T47D (cell line): ENCODE results near the gene FUNDC2.

Source experiments
- DNase-seq, 2 experiments: peaks; one replicate each; pipeline versions ENCODE4 v3.0.0 to v3.0.0-alpha.2; 2011 to 2012; ENCODE audit warnings: low read depth in 1 of 2, low spot score in 1 of 2
- JUND ChIP-seq: IDR thresholded peaks from 2 replicates; pipeline ENCODE4 v1.6.1; 2012; ENCODE audit warnings: low read depth
- in situ Hi-C: cut with HindIII; loops from 2 replicates; pipeline ENCODE4 v1.10.0; 2016; ENCODE audit warnings: low sequenced_read_pairs, low pct_unique_long_range_greater_than_20kb

FUNDC2 gene

DNA sequence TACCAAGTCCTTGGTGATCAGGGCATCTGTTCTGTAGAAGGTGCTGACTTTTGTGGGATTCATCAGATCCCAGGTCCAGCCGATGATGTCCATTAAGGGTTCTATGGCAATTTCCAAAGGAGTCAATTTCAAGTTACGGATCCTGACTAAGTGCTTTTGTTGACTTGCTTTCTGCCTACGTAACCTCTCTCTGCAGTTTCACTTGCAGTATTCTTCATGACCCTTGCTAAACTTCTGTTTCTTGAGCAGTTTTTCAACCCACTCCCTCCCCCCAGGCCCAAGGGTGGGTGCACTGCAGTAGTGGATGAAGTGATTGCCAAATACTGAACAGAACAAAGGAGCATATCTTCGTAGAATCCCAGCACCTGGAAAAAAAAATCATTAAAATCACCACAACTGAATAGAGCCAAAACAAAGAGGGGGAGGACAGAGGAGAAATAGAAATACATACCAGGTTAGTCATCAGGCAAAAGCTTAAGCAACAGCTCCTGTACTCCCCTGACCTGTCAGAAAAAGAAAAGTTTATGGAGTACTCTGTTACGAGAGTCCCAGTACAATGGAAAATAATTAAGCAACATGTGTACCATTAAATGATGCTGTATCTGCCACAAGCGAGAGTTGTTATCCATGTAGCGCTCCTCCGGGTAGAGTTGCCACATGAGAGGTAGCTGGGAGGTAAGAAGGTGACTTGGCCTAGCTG is 38.5 kb downstream of the FUNDC2 start:
- in situ Hi-C loops, result no loop called here
- TF ChIP-seq JUND, result no peak
- no peak for DNase-seq

DNA sequence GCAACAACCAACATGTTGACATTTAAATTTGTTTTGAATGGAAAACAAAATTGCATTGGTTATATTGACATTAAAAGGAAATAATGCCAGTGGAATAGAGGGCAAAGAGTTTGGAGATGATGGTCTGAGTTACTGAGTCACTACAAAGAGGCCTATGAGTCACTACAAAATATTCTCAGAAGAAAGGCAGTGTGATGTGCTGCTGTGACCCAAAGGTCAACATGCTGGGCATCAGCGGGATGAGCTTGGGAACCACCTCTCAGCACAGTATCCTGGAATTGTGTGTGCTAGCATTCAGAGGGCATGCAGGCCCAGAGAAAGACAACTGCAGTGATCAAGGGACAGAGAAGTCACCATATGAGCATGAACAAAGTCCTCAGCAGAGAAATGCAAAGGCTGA is 41.5 kb downstream of the FUNDC2 start:
- in situ Hi-C loops, result no loop called here
- no peak for TF ChIP-seq JUND
- DNase-seq, result no peak

DNA sequence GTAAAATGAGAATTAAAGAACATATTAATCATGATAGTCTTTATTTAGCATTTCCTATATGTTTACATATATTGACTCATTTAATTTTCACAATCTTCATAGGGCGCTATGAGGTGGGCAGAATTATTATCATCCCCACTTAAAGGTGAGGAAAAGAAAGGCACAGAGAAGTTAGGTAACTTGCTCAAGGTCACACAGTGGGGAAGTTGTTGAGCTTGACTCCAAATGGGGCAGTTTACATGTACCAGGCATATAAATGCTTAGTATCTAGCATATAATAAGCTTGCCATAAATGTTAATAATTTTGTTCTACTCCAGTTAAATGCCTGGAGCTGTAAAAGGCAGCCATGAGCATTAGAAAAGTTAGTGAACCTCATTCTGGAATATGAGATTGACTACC is 42.8 kb downstream of the FUNDC2 start:
- no peak for TF ChIP-seq JUND
- DNase-seq, result no peak
- in situ Hi-C loops, result no loop called here

DNA sequence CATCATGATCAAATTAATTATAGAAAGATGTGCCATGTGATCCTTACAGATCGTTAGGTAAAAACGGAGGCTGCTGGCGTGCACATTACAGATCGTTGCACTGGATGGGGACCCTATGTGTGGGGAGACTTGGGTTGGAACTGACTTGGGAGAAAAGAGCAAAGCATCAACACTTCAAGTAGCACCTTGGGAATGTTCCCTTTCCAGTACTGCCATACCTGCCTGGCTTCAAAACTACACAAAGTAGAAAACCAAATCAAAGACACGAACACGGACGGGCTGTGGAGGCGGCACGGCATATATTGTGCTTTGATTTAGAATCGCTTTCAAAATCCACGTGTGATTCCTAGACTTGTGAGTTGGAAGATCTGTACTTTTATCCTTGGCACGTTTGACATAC is 43.4 kb downstream of the FUNDC2 start:
- in situ Hi-C loops, result no loop called here
- DNase-seq, result no peak
- TF ChIP-seq JUND, result no peak

DNA sequence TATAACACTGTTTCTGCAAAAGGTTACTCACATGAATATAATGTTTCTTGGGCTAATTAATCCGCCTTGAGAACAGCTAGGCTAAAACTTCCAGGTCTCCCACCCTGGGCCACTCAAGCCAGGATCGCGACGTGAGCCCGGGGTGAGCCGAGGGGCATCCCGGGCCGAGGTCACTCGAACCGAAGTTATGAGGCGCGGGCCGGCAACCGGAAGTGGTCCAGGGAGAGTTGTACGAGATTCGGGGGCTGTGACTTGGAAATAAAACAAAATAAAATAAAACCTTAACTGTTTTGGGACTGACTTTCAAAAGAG is 44.0 kb downstream of the FUNDC2 start:
- DNase-seq, result no peak
- in situ Hi-C loops, result no loop called here
- TF ChIP-seq JUND, result no peak

DNA sequence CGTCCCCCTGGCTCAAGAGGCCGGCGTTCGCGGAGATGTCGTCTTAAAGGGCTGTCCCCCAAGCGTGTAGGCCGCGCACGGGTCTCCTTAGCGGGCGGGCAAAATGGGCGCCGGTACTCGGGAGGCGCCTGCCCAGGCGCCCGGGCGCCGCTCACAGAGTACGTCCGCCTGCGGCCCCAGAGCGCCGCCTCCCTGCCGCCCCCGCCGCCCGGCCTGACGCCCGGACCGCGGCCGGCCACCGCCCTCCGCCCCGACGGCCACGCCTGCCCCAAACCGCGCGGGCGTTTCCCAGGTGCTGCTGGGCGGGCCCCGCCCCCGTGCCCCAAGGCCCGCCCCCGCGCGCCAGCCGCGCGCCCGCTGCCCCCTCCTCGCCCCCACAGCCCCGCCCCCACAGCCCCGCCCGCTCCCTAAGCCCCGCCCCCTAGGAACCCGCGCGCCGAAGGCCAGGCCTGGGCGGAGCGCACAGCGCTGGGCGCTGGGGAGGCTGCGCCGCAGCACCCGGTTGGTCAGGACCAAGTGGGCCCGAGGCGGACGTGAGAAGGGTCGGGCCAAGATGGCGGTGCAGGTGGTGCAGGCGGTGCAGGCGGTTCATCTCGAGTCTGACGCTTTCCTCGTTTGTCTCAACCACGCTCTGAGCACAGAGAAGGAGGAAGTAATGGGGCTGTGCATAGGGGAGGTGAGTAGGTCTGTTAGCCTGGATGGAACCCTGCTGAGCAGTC is 44.5 kb downstream of the FUNDC2 start, which contains the start of the genes BRCC3, CMC4 and MTCP1:
TSS of gene BRCC3 (plus strand) at position 534 of the 719 bp plus-strand sequence. CDS start at position 554, 20 bp downstream.
TSS of gene CMC4 (minus strand) at position 162 of the 719 bp plus-strand sequence. CDS start 7,113 bp downstream, outside the sequence.
TSS of gene MTCP1 (minus strand) at position 162 of the 719 bp plus-strand sequence. CDS start 5,126 bp downstream, outside the sequence.
- peak; percentile 69 to 83 for DNase-seq
- in situ Hi-C loops, result no loop called here
- TF ChIP-seq JUND, result no peak

DNA sequence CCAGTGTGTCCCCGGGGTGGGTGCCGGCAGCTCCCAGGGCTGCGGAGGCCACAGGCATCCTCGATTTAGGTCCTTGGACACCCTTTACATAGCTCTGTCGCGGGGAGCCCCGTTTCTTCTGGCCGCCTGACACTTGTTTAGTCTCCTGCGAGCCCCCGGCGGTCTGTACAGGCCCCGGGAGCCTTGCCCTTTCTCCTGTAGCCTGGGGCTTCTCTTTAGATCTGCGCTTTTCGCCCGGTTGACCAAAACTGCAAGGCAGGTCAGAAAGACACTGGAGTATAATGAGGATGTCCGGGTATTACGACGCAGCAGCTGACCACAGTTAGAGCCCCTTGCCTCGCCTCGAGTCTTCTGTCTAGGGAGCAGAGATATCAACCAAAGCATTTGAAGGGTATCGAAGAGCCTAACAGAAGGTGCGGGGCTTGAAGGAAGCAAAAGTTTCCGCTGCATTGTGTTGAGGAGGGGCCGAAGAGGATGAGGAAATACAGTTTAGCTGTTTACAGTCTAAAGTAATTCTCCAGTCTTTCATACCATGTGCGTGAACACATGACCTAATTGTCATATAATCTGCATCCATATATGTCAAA is 45.1 kb downstream of the FUNDC2 start:
- DNase-seq, result no peak
- no peak for TF ChIP-seq JUND
- in situ Hi-C loops, result no loop called here

DNA sequence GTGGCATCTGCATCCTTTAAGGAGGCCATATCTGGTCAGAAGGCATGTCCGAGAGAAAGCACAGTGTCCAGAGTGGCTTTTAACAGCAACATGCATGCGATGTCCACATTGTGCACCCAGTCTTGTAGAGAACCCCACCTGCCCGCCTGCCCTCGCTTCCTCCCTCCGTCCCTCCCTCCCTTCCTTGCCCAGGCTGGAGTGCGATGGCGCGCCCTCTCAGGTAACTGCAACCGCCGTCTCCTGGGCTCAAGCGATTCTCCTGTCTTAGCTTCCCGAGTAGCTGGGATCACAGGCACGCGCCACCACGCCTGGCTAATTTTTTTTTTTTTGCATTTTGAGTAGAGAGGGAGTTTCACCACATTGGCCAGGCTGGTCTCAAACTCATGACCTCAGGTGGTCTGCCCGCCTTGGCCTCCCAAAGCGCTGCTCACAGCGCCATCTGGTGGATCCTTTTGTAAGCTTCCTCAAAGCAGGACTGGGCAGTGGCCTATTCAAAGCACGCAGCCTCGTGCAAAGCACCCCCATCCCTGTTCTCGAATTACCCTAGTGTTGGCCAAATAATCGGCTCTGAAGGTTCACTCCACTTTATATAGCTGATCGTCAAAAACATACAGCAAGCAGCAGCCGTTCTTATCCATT is 59.7 kb downstream of the FUNDC2 start:
- DNase-seq, result peak in 1 of 2 experiments; percentile 36
- in situ Hi-C loops, result no loop called here
- TF ChIP-seq JUND, result no peak

DNA sequence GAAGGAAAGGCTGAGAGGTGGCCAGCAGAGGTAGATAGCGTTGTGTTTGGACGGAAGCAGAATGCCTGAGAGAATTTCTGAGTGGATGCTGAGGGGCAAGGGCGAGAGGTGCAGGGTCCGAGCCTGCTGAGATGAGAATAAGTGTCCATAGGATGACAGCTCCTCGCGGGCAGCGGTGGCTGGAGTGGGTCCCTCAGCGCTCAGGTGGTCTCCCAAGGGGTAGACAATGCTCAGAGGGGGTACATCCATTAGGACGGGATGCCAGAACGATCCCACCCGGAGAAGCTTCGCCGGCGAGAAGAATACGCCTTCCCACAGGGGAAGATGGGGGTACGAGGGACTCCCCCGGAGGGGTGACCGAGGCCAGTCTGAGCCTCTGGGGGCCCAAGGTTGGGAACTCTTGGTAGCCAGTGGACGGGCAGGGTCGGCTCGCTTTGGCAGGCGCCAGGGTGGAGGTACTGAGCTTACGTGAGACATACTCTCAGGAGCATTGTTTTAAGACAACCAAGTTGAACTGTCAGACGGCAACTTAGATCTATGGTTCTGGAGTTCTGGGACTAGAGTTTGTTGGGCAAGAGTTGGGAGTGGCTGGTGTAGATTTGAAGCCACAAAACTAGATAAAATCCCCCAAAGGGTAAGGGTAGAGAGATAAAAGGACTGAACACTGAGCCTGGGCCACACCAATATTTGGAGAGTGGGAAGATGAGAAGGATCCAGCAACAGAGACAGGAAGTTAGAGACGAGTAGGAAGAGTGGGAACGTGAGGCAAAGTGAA is 60.5 kb downstream of the FUNDC2 start:
- TF ChIP-seq JUND, result no peak
- DNase-seq, result no peak
- in situ Hi-C loops, result no loop called here

DNA sequence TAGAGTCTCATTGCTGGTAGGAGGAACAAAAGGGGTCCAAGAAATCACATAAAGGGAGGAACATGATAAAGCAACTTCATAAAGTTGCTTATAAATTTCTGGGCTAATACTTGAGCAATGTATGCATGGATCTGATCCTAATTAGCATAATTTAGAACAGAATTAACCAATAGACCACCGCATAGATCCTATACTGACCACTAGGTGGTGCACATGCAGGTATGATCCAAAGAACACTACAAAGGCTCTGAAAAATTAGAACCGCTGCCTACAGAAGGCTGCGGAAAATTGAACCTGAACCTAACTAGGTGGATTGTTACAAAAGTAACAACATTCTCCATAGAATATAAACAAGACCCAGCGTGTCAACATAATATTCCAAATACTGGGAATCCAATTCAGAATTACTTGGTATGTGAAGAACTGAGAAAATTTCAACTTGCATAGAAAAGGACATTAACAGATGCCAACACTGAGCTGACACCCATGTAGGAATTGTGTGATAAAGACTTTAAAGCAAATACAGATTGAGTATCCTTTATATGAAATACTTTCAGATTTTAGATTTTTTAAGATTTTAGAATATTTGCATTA is 67.9 kb downstream of the FUNDC2 start:
- peak in 1 of 2 experiments; percentile 37 for DNase-seq
- in situ Hi-C loops, result no loop called here
- TF ChIP-seq JUND, result no peak

DNA sequence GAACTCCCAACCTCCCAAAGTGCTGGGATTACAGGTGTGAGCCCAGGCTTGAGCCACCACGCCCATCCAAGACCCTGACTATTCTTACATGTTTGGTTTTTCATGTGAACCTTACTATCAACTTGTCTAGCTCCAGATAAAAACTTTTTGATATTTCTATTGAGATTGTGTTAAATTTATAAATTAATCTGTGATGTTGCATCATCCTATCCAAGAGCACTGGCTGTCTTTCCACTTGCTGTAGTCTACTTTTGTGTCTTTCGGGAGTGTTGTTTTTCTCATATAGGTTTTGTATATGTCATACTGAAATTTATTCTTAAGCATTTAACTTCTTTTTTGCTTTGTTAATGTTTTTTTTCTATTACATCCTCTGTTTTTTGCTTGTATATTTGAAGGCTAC is 79.3 kb downstream of the FUNDC2 start:
- DNase-seq, result no peak
- in situ Hi-C loops, result no loop called here
- TF ChIP-seq JUND, result no peak

DNA sequence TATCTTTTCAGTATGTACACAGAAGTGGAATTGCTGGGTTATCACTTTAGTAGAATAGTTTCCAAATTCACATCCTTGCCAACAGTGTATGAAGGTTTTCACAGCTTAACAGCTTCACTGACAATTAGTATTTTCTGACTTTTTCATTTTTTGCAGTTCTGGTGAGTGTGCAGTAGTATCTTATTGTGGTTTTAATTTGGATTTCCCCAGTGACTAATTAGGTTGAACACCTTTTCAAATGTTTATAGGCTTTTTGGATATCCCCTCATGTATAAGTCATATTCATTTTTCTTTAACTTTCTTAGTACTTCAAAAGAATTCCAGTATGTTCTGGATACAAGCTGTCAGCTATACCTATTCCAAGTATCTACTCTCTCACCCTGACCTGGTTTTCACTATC is 81.8 kb downstream of the FUNDC2 start:
- in situ Hi-C loops, result no loop called here
- TF ChIP-seq JUND, result no peak
- DNase-seq, result no peak
